WI38 (cell line): ENCODE data around the gene DIP2C.

Experiments used
- H3K4me3 ChIP-seq: 2 replicates; pipeline ENCODE4 v1.5.1; 2011; ENCODE audit warnings: low read depth, mild to moderate bottlenecking, control low read depth, low read length
- CTCF ChIP-seq: IDR thresholded peaks from 2 replicates; pipeline ENCODE4 v1.5.1; 2012; ENCODE audit warnings: low read depth, mild to moderate bottlenecking, control low read depth, low read length

DIP2C gene

DNA sequence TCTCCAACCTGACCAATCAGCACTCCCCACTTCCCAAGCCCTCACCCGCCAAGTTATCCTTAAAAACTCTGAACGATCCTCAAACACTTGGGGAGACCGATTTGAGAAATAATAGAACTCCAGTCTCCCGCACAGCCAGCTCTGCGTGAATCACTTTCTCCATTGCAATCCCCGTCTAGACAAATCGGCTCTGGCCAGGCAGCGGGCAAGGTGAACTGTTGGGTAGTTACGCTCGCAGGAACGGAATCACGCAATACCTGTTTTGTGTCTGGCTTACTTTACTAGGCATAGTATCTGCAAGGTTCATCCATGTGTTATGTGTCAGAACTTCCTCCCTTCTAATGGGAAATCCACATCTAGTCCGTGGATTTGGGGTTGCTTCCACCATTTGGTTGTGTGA is 282.5 kb downstream of the DIP2C start:
- H3K4me3 ChIP-seq = no peak overlapping the region
- no peak for TF ChIP-seq CTCF

DNA sequence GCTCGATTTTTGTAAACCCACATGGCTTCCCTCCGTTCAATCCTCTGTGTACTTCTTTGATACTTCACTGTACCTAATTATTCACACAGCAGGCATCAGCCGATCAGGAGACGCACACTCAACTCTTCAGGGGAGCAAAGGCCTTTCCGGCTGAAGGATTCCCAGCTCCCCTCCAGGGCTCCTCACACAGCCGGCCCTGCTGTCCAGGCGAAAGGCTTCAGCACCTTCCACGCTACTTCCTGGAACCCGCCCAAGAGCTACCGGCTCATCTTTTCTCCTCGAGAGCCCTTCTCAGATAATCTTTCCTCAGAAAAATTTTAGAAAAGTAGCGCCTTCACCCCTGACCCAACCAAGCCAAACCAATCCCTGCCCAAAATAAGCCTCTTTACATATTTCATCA is 283.8 kb downstream of the DIP2C start:
- no peak for TF ChIP-seq CTCF
- no peak overlapping the region for H3K4me3 ChIP-seq

- TF ChIP-seq CTCF = no peak
Observed at GRCh38 chr10:404991-405390, 284.5 kb downstream of the DIP2C start.

DNA sequence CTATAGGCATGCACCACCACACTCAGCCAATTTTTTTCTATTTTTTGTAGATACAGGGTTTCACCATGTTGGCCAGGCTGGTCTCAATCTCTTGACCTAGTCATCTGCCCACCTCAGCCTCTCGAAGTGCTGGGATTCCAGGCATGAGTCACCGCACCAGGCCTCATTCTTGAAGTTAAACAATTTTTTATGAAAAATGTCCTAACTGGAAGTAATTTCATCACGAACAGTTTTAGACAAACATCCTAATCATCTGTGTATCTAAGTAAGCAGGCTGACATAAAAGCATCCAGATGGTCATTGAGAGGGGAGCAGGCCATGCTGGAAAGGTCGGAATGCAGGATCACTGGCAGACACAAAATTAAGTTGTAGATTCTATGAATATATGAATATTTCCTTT is 285.1 kb downstream of the DIP2C start:
- no peak for TF ChIP-seq CTCF
- no peak overlapping the region for H3K4me3 ChIP-seq

More at GRCh38 chr10:404991-405390, 284.5 kb downstream of the DIP2C start:
- H3K4me3 ChIP-seq = no peak overlapping the region

DNA sequence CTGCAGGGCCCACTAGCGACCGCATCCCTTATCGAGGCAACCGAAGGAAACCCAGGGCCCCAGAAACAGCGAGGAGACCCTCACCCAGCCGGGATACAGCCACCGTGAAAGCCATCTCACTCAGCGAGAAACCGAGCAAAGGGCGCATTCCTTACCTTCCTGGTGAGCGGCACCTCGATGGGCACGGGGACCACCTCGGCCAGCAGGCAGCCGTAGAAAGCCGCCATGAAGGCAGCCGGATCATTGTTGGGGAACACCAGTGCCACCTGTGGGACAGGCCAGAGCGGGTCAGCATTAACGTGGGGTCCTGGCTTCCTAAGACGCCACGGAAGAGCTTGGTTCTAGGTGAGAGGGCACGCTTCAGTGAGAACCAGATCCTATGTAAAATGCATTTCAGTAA is 290.5 kb downstream of the DIP2C start:
- no peak overlapping the region for H3K4me3 ChIP-seq
- no peak for TF ChIP-seq CTCF

DNA sequence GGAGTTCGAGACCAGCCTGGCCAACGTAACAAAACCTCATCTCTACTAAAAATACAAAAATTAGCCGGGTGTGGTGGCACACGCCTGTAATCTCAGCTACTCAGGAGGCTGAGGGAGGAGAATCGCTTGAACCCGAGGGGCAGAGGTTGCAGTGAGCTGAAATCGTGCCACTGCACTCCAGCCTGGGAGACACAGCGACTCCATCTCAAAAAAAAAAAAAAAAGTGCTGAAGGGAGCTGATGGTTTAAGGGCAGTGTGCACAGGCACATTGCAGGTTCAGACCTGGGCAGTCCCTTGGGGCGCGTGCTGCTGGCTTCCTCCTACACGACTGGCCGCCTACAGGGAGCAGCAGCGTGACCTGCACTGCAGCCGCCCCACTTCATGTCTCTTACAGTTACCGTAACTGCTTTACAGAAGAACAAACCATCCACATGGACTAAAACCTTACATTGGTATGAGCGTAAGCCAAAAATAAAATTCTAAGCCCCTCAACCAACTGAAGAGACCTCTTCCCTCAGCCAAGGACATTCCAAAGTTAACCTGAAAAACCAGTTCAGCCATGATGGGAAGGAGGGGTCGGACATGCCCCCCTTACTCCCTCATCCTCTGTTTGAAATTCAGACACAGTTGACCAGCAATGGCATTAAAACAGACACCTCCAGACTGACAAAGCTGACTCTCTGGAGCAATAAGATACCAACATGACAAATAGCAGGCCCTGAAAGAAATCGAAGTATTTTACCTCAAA is 292.0 kb downstream of the DIP2C start:
- TF ChIP-seq CTCF = no peak
- no peak overlapping the region for H3K4me3 ChIP-seq

DNA sequence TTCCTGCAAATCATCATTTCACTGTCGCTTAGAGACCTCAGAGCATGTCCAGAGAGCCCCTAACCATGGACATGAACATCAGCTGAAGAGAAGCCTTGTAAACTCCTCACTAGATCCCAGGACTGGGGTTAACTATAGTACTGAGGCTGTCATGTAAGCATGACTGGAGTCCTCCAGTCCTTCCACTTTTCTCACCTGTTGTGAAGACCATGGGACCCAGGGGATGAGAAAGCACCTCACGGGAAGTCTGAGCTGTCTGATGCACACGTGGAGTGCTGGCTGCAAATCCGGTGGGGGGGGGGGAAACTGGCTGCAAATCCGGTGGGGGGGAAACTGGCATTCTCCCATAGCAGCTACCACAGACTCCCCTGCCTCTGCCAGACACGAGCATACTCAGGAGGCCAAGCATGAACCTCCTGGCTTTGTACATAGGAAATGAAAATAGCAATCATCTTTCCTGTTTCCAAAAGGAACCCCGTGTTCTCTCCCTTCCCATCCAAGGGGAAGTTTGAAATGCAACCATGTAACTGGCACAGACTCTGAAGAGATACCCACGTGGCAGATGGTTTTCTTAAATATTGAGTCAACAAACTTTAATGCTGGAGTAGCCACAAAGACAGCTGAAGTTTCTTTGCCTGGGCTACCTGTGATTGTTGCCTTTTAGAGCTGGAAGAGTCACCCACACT is 292.8 kb downstream of the DIP2C start:
- no peak for TF ChIP-seq CTCF

More for the DNA sequence above, 292.8 kb downstream of the DIP2C start:
- no peak overlapping the region for H3K4me3 ChIP-seq
